ENCODE measurements around the gene CTSV.
"Not testable (repeated sequence)": the region's sequence is repeated elsewhere in the genome, so short reads cannot be mapped to it uniquely, and the experiment has no call there.

The CTSV gene
- 0.38 to 2.3 (median 0.71) reads per million in 3 experiments for total RNA-seq

DNA sequence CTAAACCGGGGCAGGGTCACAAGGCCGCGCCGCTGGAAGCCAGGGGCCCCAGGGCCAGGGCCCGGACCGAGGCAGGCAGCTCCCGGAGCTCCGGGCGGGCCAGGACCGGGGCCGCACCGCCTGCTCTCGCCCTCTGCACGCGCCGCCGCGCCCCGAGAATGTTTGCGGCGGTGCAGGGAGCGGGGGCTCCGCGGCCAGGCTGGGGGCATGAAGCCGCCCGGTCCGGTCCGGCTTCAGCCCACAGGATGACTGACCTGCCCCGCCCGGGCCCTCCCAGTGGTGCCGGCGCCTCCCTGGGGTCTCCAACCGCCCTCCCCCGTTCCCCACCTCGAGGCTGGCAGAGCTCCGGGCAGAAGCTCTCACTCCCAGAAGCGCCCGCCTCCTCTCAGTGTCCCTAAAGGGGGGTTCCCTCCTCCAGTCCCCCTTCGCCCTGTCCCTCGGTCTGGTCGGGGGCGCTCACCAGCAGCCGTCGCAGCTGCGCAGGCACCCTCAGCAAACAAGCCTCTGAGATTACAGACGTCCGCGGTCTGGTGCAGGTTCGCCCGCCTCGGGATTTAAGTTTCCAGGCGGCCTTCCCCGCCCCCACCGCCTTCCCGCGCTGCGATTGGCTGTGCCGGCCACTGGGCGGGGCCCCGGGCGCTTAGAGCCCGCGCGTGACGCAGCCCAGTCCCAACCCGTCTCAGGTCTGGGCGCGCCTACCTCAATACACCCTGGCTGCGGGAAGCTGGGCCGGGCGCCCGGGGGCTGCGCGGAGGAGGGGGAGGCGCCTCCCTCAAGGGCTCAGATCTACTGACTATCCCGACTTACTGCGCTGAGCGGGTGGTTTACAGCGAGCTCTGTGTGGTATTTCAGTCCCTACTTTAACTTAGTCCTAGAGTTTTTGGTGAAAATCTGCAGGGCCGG is at the start of gene CTSV:
TSS of gene CTSV (minus strand) at position 532 of the 903 bp plus-strand sequence. CDS start 1,099 bp downstream, outside the sequence.
- peak; percentile 61 for DNase-seq

DNA sequence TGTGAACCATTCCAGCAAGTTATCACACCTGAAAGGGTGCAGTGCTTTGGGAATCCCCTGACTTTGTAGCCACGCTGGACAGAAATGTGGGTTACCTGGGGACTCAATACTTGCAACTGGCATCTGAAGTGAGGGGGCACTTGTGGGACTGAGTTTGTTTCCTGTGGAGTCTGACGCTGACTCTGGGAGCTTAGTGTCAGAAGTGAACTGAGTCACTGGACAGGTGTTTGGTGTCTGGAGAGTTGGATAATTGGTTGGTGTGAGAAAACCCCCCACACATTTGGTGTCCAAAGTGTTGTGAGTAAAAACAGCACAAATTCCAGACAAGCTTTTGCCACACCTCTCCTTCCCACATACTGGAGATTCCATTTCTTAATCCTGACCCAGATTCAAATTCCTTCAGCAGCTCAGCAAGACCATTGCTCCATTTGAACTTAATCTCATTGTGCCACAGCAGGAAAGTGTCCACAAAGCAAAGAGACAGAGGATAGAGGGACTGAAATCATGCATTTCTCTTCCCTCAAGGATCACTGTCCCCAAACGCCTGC is 48.8 kb upstream of the CTSV start:
- not testable (repeated sequence) for DNase-seq

DNA sequence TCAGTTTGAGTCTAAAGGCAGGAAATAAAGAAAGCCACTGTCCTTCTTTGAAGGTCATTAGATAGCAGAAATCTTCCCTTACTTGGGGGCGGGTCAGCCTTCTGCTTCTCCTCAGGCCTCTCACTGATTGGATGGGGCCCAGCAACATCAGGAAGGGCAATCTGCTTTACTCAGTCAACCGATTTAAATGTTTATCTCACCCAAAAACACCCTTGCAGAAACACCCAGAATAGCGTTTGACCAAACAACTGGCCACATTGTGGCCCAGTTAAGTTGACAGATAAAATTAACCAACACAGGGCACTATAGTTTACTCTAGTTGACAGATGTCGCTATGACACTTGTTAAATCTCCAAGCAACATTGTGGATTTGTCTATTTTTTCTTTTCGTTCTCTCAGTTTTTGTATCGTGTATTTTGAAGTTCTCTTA is 45.6 kb upstream of the CTSV start:
- DNase-seq: not testable (repeated sequence)

DNA sequence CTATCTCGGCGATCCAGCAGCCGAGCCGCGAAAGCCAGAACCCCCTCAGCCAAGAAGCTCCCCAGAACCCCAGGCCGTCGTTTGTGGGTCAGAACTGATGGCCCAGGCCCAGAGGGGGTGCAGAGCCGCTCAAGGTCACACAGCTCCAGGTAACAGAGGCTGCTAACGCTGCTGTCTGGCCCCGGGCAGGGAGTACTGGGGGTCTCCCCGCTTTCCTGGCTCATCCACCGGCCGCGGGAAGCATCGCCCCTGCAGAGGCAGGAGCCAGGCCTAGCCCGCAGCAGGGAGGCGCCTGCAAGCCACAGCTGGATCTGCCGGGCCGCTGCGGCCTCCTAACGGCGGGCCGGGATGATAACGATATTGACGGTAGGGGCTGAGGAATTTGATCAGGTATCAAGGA is 39.4 kb upstream of the CTSV start:
- no peak for DNase-seq

DNA sequence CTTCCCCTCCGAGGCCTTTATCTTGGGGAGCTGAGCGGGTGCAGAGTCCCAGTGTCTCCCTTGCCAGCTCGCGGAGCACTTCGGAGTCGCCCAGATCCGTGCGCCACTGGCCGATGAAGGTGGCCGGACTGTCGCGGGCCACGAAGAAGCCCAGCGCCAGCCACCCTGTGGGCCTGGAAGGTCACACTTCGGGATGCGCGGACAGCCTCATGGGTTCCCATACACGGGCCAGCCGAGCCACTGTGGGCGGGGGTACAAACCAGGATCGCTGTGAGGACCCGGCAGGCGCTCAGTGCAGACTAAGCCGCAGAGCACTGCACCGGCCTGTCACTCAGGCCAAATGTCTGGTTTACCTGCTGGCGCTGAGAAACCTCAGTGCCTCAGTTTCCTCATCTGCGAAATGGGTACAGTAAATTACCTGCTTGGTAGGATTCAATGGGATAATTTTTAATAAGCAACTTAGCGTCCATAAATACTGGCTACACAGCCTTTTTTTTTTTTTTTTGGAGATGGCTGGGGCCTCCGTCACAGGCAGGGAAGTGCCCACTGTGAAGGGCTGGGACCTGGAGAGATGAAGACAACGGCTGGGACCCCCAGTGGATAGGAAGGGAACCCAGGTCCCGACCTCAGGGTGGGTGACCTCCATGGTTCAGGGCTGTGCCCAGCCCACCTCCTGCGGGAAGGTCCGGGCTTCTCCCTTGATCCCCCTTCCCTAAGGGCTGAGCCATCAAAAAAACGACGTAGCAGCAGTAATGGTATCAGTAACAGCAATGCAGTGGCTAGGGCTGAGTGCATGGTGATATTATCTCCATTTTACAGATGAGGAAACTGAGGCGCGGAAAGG is 38.7 kb upstream of the CTSV start:
- no peak for DNase-seq

DNA sequence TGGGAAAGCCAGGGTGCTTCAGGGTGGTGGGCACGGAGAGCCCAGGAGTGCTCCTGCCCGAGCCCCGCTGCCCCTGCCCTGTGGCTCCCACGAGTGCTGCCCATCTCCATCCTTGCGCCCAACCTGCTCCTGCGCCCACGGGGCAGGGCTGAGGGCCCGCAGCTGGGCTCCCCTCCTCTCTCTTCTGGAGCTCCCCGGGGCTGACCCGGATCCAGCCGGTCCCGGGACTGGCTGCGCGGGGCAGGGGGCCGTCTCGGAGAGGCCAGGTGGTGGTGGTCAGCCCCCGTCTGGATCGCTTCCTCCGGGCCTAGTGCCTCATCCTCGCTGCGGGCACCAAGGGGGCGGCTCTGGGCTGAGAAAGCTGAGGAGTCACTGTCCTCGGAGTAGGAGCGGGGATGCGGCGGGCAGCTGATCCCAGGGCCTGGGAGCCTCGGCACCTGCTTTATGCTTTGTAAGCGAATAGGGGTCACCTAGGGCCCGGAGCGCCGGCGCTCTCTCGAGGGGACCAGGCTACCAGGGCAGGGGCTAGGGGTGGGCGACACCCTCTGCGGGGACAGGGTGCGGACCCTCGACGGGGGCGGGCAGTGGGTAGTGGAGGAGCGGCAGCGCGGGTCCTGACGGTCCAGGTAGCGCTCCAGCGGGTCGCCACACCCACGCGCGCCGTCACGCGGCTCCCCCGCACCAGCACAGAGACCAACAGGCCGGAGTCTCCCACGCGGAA is 37.9 kb upstream of the CTSV start:
- DNase-seq: not testable (repeated sequence)

DNA sequence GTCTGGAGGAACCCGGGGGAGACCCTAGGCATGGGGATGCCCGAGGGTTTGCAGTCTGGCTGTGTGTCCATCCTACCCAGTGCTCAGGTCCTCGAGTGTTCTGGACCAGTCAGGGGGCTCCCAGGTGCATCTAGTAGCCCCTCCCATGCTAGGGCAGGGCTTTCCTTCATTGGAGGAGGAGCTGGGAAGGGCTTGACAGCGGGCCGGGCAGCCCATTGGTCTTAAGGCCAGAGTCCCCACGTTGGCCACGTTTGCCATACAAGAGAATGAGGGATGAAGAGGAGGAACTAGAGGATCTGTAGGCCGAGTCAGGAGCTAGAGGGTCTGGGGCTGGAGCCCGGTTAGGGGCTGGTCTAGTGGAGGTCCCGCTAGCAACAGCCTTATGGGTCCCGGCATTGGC is 37.3 kb upstream of the CTSV start:
- no peak for DNase-seq

DNA sequence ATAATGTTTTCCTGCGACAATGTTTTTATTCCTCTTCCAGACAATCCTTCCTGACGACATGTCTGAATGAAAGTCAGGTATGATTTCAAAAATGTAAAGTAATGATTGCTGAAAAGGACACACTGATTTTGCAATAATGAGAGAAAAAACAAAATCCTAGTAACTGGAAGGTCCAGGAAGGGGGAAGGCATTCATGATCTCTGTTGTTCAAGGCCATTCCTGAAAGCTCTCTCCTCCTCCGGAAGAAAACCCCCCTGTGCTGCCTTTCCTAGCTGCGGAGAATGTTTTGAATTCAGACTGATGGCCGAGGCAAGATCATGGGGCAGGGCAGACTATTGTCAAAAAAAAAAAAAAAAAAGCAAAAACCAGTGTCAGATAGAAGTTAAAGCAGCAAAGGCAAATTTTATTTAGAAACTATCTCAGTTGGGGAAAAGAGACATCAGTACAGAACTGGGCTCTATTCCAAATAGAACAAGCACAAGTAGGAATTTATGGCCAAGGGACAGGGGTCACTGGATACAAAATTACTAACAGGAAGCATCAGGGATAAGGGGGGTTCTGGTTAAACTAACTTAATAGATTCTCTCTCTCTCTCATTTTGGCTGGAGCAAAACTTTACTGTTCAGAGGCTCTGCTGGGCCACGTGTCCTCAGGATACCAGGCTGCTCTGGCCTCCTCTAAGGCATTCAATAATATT is 36.5 kb upstream of the CTSV start:
- no peak for DNase-seq

DNA sequence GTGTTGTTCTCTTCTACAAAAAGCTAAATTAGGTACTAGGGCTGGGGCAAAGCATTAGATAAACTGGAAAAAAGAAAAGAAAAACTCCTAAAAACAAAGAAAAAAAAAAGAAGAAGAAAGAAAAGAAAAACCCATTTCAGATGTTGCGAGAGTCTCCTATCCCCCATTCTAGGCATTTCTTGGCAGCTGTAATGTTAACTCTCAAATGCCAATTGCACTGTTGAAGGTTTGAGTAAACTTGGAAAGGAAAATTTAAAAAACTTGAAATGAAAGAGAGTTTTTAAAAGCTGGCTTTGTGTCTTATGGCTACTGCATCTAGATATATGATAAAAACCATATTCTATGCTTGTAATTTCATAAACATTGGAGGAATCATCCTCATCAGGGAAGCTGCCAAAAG is 34.6 kb upstream of the CTSV start:
- DNase-seq: no peak

DNA sequence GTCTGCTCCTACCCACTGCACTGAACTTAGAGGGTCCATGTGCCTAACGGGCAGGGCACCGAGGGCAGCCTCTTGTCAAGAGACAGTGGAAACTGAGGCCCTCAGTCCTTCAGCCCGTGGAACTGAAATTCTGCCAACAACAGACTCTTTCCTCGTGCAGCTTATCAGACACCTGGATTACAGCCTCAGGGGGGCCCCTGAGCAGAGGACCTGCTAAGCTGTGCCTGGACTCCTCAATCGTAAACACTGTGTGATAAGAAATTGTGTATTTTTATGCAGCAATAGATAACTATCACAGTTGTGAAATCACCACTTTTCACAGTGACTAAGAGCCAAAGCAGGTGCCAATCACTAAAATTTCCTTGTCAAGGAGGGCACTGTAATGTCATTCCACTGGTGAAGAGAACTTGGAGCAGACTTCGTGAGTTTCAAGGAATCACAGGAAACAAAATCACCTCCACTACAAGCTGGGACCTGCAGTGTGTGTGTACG is 33.4 kb upstream of the CTSV start:
- no peak for DNase-seq

DNA sequence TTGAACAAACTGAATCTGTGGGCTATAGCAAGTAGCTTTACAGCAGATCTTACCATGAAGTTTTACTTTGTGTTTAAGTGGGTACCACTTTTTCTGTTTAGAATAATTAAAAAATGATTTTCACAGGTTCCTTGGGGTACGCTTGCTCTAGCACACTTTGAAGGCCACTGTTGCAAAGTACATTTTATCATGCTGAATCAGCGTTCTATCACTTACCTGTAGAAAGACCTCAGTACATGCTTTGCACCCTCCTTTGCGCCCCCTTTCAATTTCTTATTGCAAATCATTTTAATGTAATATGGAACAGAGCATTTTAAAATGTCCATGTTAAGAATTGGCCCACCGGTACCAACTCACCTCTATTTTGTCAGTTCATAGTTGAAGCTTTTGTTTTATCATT is 31.4 kb upstream of the CTSV start:
- DNase-seq: not testable (repeated sequence)

DNA sequence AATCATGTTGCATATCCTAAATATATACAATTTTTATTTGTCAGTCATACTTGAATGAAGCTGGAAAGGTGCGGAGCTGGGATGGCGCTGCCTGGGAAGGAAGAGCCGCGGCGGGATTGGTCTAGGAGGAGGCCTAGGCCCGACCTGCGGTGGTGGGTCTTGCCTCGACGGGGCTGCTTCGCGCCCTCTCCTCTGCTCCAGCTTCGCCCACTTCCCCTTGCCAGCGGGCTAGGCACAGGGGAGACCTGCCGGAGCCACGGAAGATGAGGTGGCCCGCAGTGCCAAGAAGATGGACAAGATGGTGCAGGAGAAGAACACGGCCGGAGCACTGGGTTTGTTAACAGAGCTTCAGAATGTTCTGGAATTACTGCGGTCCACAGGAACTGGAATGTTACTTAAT is 28.5 kb upstream of the CTSV start:
- DNase-seq: no peak

DNA sequence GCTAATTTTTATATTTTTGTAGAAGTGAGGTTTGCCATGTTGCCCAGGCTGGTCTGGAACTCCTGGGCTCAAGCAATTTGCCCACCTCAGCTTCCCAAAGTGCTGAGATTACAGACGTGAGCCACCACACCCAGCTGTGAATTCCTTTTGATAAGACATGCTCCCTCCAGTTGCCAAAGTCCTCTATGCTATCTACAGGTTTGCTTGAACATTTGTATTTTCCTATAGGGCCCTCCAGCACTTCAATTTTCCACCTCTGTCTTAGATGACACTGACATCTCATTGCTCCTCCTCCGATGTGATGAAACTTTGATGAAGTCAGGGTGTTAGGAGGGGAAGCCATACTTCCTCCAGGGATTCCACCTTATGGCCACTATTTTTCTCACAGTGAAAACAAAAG is 25.2 kb upstream of the CTSV start:
- DNase-seq: no peak

DNA sequence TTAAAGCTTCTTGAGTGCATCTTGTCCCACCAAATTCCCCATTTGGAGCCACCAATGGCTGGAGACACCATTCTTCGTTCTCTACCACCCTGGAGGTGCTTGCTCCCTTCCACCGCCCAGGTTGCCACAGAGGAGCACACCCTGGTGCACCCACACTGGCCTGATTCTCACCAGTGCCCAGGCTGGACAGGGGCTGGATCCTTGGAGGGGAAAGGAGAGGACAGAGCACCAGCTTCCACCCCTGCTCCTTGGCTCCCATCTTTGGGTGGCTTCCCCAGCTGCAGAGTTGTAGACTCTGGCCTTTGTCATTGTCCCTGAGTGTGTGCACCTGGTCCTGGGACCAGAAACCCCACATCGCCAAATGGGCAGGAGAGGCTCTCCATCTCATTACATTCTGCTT is 21.9 kb upstream of the CTSV start:
- DNase-seq: no peak

DNA sequence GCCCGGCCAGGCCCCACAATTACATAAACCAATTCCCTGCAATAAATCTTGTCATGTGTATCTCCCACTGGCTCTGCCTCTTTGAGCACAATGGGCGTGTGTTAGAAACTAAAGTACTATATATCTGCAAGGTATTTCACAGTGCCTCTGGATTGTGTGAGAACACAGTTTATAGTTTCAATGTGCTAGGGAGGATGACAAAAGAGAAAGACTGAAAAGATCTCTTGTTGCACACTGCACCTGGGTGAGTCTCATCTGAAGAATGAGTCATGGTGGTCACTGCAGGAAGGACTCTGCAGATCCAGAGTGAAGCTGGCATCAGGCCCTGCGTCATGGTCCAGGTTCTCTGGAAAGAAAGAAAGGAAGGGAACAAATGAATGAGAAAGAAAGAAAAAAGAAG is 20.7 kb upstream of the CTSV start:
- no peak for DNase-seq

DNA sequence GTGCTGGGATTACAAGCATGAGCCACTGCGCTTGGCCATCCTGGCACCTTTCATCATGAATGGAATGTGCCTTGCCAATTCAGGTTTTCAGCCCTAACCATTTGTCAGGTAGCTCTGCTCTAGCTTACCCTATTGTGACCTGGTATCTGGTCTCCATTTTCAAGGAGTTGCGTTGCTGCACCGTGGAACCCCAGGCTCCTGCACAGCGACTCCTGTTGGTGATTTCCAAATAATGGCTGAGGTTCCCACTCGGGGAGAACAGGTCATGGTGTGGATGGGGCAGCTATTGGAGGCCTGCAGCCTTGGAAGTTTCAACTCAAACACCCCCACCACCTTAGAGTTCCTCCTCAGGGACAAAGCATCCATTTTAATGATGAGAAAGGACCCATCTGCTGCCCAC is 18.7 kb upstream of the CTSV start:
- DNase-seq: no peak

DNA sequence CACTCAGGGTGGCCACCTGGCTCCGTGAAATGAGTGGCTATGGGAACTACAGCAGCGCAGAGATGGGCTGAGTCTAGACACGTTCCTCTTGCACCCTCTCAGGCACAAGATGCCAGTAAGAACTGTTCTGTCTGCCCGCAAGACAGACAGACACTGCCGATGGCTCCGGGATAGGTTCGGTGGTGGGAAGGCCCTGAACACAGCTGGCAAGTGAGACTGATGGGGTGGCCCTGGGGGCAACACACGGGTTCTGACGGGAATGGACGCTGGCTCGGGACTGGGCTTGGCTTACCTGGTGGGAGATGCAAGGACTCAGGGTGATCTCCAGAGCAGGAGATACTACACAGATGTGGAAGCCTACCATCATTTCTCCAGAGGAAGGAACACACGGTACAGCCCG is 16.9 kb upstream of the CTSV start:
- not testable (repeated sequence) for DNase-seq

DNA sequence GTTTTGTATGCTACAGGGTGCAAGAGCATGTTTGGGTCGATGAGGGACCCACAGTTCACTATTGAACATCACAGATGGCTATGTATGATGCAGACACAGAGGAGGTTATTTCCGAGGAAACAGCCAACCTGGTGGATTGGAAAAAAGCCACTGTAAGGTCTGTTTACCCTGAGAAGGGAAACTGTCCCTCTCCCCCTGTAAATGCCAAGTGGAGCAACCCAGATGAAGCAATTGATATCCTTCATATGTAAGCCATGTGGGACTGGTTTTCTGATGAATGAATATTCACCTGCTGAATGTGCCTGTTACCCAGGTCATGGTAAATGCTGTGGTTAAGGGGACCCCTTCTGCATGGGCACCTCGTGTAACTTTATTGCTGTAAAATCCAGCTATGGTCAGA is 14.8 kb upstream of the CTSV start:
- DNase-seq: no peak

DNA sequence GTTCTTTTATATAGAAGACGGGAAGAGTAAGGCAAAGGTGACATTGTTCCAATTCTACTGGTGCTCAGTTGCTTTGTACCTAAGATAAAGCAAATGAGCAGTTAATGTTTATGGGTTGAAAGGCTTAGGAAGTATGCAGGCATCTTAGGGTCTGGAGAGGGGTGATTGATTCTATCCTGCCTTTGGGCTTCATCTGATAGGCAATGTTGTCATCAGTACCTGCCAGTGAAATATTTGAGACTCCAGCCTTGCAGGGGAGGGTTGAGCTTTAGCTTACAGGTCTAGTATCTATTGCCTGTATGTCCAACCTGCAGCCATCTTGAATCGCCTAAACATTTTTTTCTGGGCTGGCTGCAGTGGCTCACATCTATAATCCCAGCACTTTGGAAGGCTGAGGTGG is 13.8 kb upstream of the CTSV start:
- DNase-seq: no peak

DNA sequence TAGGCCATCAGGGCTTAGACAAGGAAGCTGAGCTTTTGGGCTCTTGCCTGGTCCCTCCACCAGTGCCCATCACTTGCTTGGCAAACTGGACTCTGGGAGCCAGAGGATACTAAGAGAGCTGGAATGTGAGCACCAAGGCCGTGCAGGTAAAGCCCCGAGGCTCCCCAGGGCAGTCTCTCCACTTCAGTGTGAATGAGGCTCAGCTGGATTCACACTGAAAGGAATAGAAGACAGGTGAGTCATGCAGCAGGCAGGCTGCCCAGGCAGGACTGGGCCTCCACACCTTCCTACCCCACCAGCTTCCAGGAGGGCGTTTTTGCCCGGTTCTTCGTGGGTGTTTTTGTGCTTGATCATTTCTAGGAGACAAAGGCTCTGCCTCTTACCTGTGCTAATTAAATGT is 7.3 kb upstream of the CTSV start:
- DNase-seq: no peak

DNA sequence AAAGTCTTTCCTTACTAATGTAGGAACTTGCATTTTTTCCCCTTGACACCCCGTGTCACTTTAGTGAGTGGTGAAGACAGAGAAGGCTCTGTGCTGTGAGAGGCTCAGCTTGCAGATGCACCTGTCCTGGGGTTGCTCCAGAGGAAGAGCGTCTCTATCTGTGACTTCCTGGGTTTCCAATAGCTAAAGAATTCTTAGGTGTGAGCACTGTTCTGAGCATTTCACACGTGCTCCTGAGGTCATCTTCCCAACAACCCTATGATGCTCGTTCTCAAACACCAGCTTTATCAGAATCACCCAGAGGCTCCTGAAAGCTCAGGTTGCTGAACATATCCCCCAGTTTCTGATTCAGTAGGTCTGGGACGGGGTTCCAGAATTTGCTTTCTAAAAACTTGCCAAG is 6.4 kb upstream of the CTSV start:
- no peak for DNase-seq

DNA sequence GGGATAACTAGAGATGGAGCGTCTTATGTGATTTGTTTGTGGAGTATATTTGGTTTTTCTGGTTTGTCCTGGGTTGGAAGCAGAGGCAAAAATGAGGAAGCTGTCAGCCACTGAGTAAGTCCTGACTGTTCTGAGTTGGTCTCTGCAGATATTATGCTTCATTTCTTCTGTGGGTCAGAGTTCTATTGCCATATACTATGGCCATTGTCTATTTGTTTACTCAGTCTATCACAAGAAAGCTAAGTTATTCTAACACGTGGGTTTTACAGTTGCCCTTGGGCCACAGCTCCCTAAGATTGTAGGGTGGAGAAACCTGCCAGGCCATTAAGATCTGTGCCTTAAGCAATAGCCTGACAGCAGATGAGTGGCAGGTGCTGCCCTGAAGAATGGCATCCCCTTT is 3.0 kb upstream of the CTSV start:
- DNase-seq: no peak
